ENCODE results near the gene AIDA.
"Not testable (repeated sequence)": the region's sequence is repeated elsewhere in the genome, so short reads cannot be mapped to it uniquely, and the experiment has no call there.

AIDA gene, protein sequence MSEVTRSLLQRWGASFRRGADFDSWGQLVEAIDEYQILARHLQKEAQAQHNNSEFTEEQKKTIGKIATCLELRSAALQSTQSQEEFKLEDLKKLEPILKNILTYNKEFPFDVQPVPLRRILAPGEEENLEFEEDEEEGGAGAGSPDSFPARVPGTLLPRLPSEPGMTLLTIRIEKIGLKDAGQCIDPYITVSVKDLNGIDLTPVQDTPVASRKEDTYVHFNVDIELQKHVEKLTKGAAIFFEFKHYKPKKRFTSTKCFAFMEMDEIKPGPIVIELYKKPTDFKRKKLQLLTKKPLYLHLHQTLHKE

DNA sequence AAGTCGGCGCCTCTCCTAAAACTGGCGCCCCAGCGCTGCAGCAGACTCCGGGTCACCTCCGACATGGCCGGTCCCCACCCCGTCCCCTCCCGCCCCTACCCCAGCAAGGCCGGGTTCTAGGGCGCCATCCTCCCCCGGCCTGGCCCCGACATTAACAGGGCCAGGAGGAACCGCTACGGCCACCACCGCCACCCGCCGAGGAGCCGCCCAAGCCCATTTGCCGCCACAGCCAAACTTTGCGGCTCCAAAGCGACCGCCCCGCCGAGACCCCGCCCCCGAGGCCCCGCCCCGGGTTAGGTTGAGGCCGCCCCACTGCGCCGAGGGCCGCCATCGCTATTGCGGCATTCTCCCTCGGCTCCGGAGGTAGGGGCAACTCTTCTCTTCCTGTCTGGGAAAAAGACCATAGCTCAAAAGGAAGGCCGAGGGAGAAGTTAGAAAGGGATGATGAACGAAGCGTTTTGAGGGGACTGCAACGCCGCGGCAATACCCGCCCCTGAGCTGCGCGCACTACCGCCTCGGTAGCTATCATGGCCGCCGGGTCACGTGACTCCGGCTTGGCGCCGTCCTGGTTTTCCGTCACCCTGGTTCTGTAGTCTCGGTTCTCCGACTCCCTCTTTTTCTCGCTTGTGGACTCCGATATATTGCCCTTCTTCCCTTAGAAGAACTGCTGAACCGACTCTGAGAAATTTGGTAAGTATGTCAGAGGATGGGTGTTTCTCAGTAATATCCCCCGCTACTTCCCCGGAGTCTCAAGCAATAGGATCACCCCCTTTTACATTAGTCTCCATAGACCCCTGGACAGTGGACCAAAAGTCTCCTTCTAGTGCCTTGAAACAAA lies at the start of gene AIDA, which contains the start of gene BROX:
TSS of gene AIDA (minus strand) at position 239 of the 838 bp plus-strand sequence. CDS start at position 65, 174 bp downstream.
TSS of gene BROX (plus strand) at position 312 of the 838 bp plus-strand sequence. CDS start 3,136 bp downstream, outside the sequence.
- peak; percentile 77 for DNase-seq

- DNase-seq, result no peak
These were observed 48.8 kb upstream of the AIDA start for GRCh38 chr1:222761083-222761482.

GRCh38 chr1:222759451-222760035 lies 47.3 kb upstream of the AIDA start:
- DNase-seq, result no peak

DNA sequence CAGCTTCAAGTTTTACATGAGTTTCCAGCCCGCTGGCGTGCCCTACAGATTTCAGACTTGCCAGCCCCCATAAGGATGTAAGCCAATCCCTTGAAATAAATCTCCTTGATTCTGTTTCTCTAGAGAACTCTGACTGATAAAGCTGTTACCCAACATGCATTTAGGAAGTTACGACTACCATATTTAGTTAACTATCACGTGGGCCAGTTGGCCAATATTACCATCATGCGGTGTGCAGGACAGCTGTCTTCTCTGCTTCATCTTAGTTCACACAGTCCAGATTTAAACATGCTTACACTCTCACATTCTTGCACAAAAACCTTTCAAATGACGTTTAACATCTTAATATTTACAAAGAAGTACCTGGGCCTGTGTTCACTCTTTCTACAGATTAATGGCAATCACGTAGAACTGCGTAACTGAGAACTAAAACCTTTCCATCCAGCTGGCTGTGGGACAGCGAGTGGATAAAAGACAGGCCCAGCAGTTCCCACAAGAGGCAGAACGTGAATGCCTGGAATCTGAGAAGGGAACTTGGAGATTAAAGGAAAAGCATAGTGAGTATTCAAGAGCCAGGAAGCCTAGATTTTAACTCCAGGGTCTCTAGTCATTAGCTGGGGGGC lies 45.5 kb upstream of the AIDA start:
- DNase-seq, result no peak

DNA sequence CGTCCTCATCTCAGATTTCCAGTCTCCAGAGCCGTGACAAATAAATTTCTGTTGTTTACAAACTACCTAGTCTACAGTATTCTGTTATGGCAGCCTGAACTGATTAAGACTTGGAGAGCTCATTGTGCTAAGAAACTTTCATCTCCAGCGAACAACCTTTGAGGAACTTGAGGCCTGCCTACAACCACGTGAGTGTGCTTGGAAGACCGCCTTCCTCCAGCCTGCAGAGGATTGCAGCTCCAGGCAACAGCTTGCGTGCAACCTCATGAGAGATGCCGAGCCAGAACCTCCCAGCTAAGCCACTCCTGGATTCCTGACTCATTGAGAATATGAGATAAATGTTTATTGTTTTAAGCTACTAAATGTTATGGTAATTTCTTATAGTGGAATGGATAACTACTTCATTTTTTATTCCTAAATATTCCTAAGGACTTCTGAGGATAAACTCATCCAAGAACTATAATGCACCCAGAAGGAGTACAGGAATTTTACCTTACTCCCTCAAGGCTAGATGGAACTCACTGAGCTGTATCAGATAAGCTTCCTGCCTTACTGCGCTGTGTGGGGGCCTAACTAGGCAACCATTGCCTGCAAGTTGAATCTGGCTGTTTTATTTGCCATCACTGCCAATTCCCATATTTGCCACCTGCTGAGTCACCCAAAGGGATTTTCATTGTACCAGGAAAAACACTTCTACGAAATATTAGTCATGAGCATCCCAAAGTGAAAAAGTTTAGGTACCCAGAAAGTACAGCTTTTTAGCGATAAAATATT lies 42.3 kb upstream of the AIDA start:
- peak; percentile 20 to 27 for DNase-seq

GRCh38 chr1:222751255-222751654 lies 39.0 kb upstream of the AIDA start:
- DNase-seq, result no peak

- DNase-seq, result no peak
These were observed 38.4 kb upstream of the AIDA start for GRCh38 chr1:222750651-222751050.

- DNase-seq, result no peak
These were observed 37.6 kb upstream of the AIDA start for GRCh38 chr1:222749927-222750326.

GRCh38 chr1:222741630-222742457 lies 29.6 kb upstream of the AIDA start:
- DNase-seq, result not testable (repeated sequence)

DNA sequence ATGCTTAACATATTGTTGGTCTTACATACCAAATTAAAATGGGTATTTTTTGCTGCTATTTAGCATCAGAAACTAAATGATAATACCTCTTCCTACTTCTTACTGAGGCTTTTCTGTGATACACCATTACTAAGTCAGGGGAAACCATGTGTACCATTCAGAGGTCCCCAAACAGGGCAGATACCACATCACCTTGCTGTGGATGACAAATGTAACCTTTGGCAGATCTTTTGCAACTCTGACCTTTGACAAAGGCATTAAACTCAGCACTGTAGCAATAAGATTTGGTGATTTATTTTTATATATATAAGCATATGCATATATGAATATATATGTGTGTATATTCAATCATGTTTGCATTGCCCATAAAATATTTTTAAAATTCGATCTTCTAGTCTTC lies 27.6 kb upstream of the AIDA start:
- no peak for DNase-seq

GRCh38 chr1:222739465-222739864 lies 27.2 kb upstream of the AIDA start:
- DNase-seq, result no peak

GRCh38 chr1:222736972-222737371 lies 24.7 kb upstream of the AIDA start, which contains the start of gene FAM177B:
FAM177B (plus strand) TSS chr1:222737202; CDS start chr1:222746546, 9,344 bp downstream.
- no peak for DNase-seq

- no peak for DNase-seq
These were observed 24.2 kb upstream of the AIDA start for GRCh38 chr1:222736470-222736869.

DNA sequence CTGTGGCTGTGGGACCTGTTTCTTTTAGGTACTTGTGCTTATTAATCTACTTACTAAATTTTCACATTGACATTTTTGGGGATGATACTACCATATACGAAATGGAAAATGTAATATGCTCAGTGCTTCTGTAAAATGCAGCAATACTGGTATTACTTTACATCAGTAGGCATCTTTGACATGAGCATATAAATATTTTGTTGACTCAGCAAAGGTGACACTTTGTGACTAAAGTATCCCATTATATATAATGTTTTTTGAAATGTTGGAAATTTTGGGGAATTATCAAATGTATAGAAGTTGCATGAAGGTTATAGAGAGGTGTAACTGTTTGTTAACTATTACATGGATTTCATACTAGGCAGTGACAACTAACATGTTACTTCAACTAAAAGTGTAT lies 22.4 kb upstream of the AIDA start:
- DNase-seq, result no peak

DNA sequence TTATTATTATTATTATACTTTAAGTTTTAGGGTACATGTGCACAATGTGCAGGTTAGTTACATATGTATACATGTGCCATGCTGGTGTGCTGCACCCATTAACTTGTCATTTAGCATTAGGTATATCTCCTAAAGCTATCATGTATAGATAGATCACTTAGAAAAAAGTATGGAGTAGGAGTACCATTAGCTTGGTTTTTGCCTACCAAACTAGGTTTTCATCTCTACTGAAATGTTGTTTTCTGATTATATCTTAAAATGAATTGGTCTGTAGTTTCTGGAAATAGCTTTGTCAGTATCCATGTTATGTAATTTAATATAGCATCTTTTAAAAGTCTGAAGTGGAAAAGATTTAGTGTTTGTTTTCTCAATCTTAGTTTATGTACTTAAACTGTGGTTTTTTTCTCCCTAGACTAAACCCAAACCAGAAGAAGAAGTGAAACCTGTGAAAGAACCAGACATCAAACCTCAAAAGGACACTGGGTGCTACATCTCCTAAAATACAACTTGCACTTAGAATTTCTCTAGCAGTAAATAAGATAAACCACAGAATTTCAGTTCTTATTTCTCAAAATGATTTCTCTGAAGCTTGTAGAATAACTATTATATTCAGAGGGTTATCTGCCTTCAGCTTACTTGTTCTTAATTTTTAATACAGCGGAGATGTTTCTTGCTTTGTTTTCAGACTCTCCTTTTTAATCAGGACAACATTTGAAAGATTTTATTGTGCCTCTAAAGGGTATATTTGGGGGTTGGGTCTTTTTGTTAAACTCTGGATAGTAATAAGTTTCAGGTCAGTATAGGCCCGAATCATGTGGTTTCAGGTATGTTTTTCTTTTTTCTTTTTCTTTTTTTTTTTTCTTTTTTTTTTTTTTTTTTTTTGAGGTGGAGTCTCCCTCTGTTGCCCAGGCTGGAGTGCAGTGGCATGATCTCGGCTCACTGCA lies 20.2 kb upstream of the AIDA start:
- DNase-seq, result no peak

DNA sequence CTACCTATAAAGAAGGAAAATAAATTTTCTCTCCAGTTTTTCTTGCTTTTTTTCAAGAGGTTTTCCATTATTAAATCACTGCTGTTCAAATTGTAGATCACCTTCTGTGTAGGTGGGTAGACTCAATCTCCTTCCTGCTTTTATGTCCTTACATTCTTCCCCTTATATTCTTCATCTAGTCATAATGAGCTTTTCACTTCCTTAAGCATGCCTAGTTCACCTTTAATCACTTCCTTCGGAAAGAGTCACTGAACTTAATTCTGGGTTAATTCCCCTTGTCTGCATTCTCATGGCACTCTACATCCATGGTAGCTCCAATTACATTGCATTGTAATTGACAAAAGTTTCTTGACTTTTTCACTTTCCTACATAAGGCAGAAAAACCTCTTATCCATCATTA lies 18.6 kb upstream of the AIDA start:
- DNase-seq, result no peak

DNA sequence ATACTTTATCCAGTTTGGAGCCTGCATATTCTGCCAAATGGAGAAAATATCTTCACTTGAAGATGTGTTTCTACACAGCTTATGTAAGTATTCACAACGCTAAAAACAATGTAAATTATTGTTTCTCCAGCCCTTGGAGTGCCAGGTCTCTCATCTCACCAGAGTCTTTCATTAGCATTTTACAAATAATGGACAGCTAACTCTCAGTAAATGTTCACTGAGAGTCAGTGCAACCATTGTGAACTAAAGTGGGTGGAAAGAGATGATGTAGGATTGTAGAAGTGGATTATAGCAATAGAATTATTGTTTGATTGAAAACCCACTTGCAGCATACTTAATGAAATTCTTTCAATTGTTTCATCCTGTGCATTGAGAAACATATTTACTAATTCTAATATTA lies 16.5 kb upstream of the AIDA start:
- DNase-seq, result no peak

- DNase-seq, result no peak
These were observed 4.1 kb upstream of the AIDA start for GRCh38 chr1:222716393-222716792.

DNA sequence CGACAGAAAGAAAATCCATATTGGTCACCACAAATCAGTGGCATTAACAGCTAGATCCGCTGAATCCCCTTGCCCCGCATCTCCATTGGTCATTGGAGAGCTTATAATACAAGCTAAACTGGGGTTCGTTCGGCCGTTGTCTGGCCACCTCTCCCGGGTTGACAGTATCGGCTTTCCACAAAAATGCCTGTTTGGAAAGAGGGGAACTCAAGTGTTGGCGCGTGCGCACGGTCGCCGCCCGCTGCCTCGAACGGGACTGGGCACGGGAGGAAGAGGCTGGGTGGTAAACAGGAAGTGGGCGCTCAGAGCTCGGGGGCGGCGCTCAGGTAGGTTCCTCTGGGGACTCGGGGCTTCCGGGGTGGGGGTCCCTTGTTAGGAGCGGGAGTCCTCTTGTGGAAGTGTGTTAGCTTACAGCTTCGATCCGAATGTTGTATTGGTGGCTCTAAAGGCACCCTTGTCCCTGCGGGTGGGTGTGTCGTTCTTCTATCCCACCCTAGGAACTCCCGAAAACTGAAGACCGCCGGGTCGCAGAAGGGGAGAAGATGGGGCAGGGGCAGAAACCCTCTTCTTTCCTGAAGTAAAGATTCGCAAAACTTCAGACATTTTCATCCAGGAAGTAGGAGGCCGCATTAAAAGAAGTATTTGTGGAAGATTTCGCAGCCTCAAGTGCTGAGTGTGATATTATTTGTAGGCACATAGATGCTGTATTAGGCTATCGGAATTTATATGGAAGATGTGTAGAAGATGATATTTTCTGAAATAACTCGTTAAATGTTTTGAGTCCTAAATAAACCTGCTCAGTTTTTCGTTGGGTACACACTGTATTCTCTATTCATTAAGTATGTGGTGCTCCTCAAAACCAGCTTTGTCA lies 1.0 kb upstream of the AIDA start:
- peak; percentile 93 to 94 for DNase-seq

Measured in Kasumi-1 (cell line).